Keratinocyte (primary cell): ENCODE measurements around the gene FAM163A.

Experiments
- CTCF ChIP-seq, 3 experiments: IDR thresholded peaks in 1 of 3; conservative IDR thresholded peaks in 1 of 3; optimal IDR thresholded peaks in 1 of 3; 2 replicates in 2 of 3; 3 replicates in 1 of 3; pipeline versions ENCODE3 to v1.5.1; 2011; ENCODE audit warnings: low read length in 3 of 3, mild to moderate bottlenecking in 3 of 3, moderate library complexity in 2 of 3, control low read depth in 1 of 3, inconsistent platforms in 1 of 3; ENCODE audit not compliant: insufficient read depth in 2 of 3; ENCODE audit errors: extremely low read depth in 1 of 3
- EZH2 ChIP-seq: IDR thresholded peaks from one replicate; pipeline ENCODE4 v1.6.1; 2012; ENCODE audit warnings: inconsistent platforms, mild to moderate bottlenecking, low read length, moderate library complexity

- no peak for TF ChIP-seq CTCF (optimal IDR thresholded peaks at IDR 0.05 in 1 of 3, IDR thresholded peaks at IDR 0.05 in 1 of 3, conservative IDR thresholded peaks at IDR 0.05 in 1 of 3; ENCODE audit: extremely low read depth in 1 of 3, insufficient read depth in 2 of 3, low read length in 3 of 3)
- no peak for TF ChIP-seq EZH2
Measured at GRCh38 chr1:179742291-179742690, 800 bp upstream of the FAM163A start.
